CD4-positive, alpha-beta T cell (primary cell): ENCODE measurements around the gene RBFOX1. TPM values are rescaled to one million over a fixed set of nuclear protein-coding genes. Genes with fewer than 3 reads are reported as not detected.

Experiments
- ATAC-seq: fragments of 200-7000 bp; cut with Tn5 transposase; one replicate; pipeline ENCODE4 v1.10.0; 2022; ENCODE audit warnings: mild to moderate bottlenecking; ENCODE audit not compliant: poor library complexity
- CTCF ChIA-PET: fragments of 350-600 bp; sonication (Branson Sonifier 250); formaldehyde crosslinking; loops from one replicate; lab custom pipeline; 2021; ENCODE audit warnings: antibody characterized with exemption, inconsistent platforms; lab: Charles Lee
- POLR2A ChIA-PET: fragments of 350-600 bp; sonication (Branson Sonifier 250); formaldehyde crosslinking; loops from one replicate; lab custom pipeline; 2021; ENCODE audit warnings: antibody characterized with exemption, inconsistent platforms; lab: Charles Lee
- DNase-seq, 14 experiments: peaks; one replicate each; pipeline ENCODE4 v3.0.0-alpha.2; 2013 to 2020; ENCODE audit warnings: mixed read lengths in 2 of 14
- H3K27ac ChIP-seq, 2 donors: one replicate each; pipeline versions ENCODE4 v1.5.1 to v1.7.0; 2013; ENCODE audit warnings: low read length in 2 of 2, low read depth in 1 of 2, mild to moderate bottlenecking in 1 of 2
- H3K27me3 ChIP-seq, 2 experiments: 1 replicate in 1 of 2; 2 replicates in 1 of 2; pipeline versions ENCODE4 v1.6.1 to v1.7.0; 2013; ENCODE audit warnings: low read length in 2 of 2, control low read depth in 1 of 2, mild to moderate bottlenecking in 1 of 2, moderate library complexity in 1 of 2; ENCODE audit not compliant: insufficient read depth in 2 of 2, control insufficient read depth in 1 of 2
- H3K36me3 ChIP-seq: one replicate; pipeline ENCODE4 v1.6.1; 2013; ENCODE audit warnings: low read length, control low read depth; ENCODE audit not compliant: insufficient read depth
- H3K4me1 ChIP-seq: one replicate; pipeline ENCODE4 v1.6.1; 2013; ENCODE audit warnings: low read length, control low read depth; ENCODE audit not compliant: insufficient read depth
- H3K4me3 ChIP-seq: one replicate; pipeline ENCODE4 v1.5.1; 2013; ENCODE audit warnings: mild to moderate bottlenecking, low read length, moderate library complexity
- H3K9me3 ChIP-seq, 2 experiments: 1 replicate in 1 of 2; 2 replicates in 1 of 2; pipeline versions ENCODE4 v1.6.1 to v1.7.0; 2013; ENCODE audit warnings: low read length in 2 of 2, mild to moderate bottlenecking in 2 of 2, control low read depth in 1 of 2, moderate library complexity in 1 of 2; ENCODE audit not compliant: control insufficient read depth in 1 of 2, insufficient read depth in 1 of 2
- H3K27ac Mint-ChIP-seq: one replicate; pipeline ENCODE4 v1.8.0; 2020; ENCODE audit warnings: mixed read lengths
- H3K27me3 Mint-ChIP-seq: one replicate; pipeline ENCODE4 v1.8.0; 2021; ENCODE audit warnings: mixed read lengths
- H3K36me3 Mint-ChIP-seq: one replicate; pipeline ENCODE4 v1.8.0; 2021; ENCODE audit warnings: low read depth, mixed read lengths
- H3K4me1 Mint-ChIP-seq: one replicate; pipeline ENCODE4 v1.8.0; 2021; ENCODE audit warnings: low read depth, mixed read lengths
- H3K4me3 Mint-ChIP-seq: one replicate; pipeline ENCODE4 v1.8.0; 2020; ENCODE audit warnings: mild to moderate bottlenecking, mixed read lengths
- H3K9me3 Mint-ChIP-seq: one replicate; pipeline ENCODE4 v1.8.0; 2020; ENCODE audit warnings: mixed read lengths
- intact Hi-C, 2 experiments: fragments of 100-400 bp; cut with DNase I in 1 of 2; cut with micrococcal nuclease in 1 of 2; formaldehyde crosslinking; loops; one replicate each; pipeline versions ENCODE4 v1.15.1 to v1.9.0; 2023 to 2025; cut with DNase I, micrococcal nuclease
- total RNA-seq, 174 experiments: library from RNA in 2 of 174; stranded (reverse) in 2 of 174; gene quantifications; one replicate each; pipeline ENCODE4 v1.2.3 and lab custom pipeline; 2021 to 2026
- TF ChIP-seq, protein P1 (sequence below): fragments of 200-600 bp; IDR thresholded peaks from one replicate; pipeline ENCODE4 v1.8.0; 2022; ENCODE audit warnings: antibody characterized with exemption, mild to moderate bottlenecking

Gene RBFOX1
- total RNA-seq, 2 experiments from 2014 or later, result not detected

DNA sequence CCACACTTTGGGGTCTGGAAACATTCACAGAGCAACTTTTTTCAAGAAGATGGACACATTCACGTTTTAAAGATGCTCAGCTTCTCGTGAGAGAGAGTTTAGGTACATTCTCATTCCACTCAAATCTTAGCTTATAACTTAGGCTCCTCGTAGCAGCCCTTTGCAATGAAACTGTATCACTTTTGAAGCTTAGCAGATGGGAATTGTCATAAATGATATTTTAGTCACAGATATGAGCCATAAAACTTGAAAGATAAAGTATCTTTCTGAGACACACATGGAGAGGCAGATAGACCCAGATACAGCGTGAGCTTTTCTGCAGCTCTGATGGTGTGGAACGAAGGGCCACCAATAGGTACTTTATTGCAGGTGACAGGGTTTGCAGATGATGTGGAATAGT lies 41.1 kb downstream of the RBFOX1 start:
- TF ChIP-seq, protein P1, sequence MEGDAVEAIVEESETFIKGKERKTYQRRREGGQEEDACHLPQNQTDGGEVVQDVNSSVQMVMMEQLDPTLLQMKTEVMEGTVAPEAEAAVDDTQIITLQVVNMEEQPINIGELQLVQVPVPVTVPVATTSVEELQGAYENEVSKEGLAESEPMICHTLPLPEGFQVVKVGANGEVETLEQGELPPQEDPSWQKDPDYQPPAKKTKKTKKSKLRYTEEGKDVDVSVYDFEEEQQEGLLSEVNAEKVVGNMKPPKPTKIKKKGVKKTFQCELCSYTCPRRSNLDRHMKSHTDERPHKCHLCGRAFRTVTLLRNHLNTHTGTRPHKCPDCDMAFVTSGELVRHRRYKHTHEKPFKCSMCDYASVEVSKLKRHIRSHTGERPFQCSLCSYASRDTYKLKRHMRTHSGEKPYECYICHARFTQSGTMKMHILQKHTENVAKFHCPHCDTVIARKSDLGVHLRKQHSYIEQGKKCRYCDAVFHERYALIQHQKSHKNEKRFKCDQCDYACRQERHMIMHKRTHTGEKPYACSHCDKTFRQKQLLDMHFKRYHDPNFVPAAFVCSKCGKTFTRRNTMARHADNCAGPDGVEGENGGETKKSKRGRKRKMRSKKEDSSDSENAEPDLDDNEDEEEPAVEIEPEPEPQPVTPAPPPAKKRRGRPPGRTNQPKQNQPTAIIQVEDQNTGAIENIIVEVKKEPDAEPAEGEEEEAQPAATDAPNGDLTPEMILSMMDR, result no peak
- no peak for DNase-seq
- Histone ChIP-seq H3K4me3 (no peak overlapping the region), H3K27me3 (no peaks in the 10 kb centered on the region), H3K36me3 (no peaks in the 10 kb centered on the region), H3K9me3 (peaks cover 0 to 5% of the 10 kb centered on the region in 2 experiments), H3K4me1 (no peaks in the 10 kb centered on the region), H3K27ac (no peak overlapping the region)
- ChIA-PET CTCF (no interaction called here), POLR2A (no interaction called here)
- no peaks in the 10 kb centered on the region for H3K27me3 Mint-ChIP-seq
- no peaks in the 10 kb centered on the region for H3K4me1 Mint-ChIP-seq
- no peak overlapping the region for H3K27ac Mint-ChIP-seq
- no peaks in the 10 kb centered on the region for H3K36me3 Mint-ChIP-seq
- H3K9me3 Mint-ChIP-seq, result peaks cover 11% of the 10 kb centered on the region
- no peak overlapping the region for H3K4me3 Mint-ChIP-seq
- intact Hi-C loops, result no loop called here
- ATAC-seq, result no peak

DNA sequence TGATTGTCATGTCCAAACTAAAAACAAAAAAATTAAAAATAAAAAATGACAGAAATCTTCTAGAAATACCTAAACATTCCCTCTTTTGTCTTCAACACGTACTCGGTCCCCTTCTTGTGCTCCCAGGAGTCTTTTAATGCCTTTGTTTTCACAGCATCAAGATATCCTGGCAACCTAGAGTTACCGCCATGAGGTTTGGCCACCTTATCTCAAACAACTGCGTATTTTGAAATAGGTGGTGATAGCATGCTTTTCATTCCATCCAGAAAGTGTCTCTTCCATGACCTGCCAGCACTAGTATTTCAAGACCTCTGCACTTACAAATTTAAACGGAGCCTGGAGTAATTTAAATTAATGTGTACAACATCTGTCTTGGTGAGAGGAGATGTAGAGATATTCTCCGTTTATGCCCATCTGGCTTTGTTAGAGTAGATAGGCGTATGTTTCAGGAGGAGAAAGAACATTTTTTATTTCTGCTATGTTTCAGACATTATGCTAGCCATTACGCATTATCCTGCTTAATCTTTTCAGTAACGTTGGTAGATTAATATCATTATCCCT lies 42.0 kb downstream of the RBFOX1 start:
- no peak overlapping the region for H3K27ac ChIP-seq
- DNase-seq (no peak), ATAC-seq (no peak)
- H3K36me3 ChIP-seq, result no peaks in the 10 kb centered on the region
- Mint-ChIP-seq H3K4me1 (no peaks in the 10 kb centered on the region), H3K4me3 (no peak overlapping the region), H3K27me3 (no peaks in the 10 kb centered on the region), H3K27ac (no peak overlapping the region), H3K9me3 (peaks cover 9% of the 10 kb centered on the region), H3K36me3 (no peaks in the 10 kb centered on the region)
- ChIA-PET POLR2A (no interaction called here), CTCF (no interaction called here)
- H3K4me1 ChIP-seq, result no peaks in the 10 kb centered on the region
- H3K4me3 ChIP-seq, result no peak overlapping the region
- TF ChIP-seq, protein P1, result no peak
- H3K27me3 ChIP-seq, result no peaks in the 10 kb centered on the region
- intact Hi-C loops, result no loop called here
- peaks cover 0 to 7% of the 10 kb centered on the region in 2 experiments for H3K9me3 ChIP-seq

GRCh38 chr16:7376227-7376626 lies 43.6 kb downstream of the RBFOX1 start:
- Mint-ChIP-seq H3K27me3 (no peaks in the 10 kb centered on the region), H3K9me3 (peaks cover 4% of the 10 kb centered on the region), H3K27ac (no peak overlapping the region), H3K36me3 (no peaks in the 10 kb centered on the region), H3K4me1 (no peaks in the 10 kb centered on the region), H3K4me3 (no peak overlapping the region)
- peaks cover 0 to 7% of the 10 kb centered on the region in 2 experiments for H3K9me3 ChIP-seq
- H3K27me3 ChIP-seq, result no peaks in the 10 kb centered on the region
- no peak for ATAC-seq
- CTCF ChIA-PET, result no interaction called here
- no peak overlapping the region for H3K27ac ChIP-seq
- H3K4me1 ChIP-seq, result no peaks in the 10 kb centered on the region
- TF ChIP-seq, protein P1, result no peak
- POLR2A ChIA-PET, result no interaction called here
- H3K36me3 ChIP-seq, result no peaks in the 10 kb centered on the region
- no peak for DNase-seq
- intact Hi-C loops, result no loop called here
- H3K4me3 ChIP-seq, result no peak overlapping the region
